Measurements from ENCODE around the gene ZNF687. TPM values are rescaled to one million over a fixed set of nuclear protein-coding genes. Genes with fewer than 3 reads are reported as not detected.

Gene ZNF687
- total RNA-seq, 1 experiment from 2014 or later: 34.3 TPM

DNA sequence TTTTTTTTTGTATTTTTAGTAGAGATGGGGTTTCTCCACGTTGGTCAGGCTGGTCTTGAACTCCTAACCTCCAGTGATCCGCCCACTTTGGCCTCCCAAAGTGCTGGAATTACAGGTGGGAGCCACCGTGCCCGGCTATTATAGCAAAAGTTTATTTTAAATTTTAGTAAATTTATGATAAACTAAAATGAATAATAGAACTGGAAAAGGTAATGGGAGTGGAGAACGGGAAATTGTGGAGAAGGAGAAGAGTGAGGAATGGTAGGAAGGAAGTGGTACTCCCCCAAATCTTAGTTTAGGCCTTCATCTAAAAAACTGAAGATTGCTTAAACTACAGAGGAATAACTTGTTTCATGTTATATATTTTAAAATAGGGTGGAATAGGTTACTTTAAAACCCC lies 52.7 kb downstream of the ZNF687 start:
- Histone ChIP-seq H3K4me1 (ENCODE audit: control insufficient read depth in 1 of 2, insufficient read depth in 2 of 2, low read length in 2 of 2) (no peaks in the 10 kb centered on the region), H3K36me3 (ENCODE audit: control insufficient read depth in 1 of 2, insufficient read depth in 2 of 2, low read length in 2 of 2) (no peaks in the 10 kb centered on the region), H3K4me3 (replicated peaks in 1 of 2; ENCODE audit: low read depth in 1 of 2, low read length in 2 of 2) (no peak overlapping the region), H3K4me2 (ENCODE audit: low read length) (no peak overlapping the region), H2AFZ (ENCODE audit: low read depth, low read length, poor library complexity, severe bottlenecking) (no peak overlapping the region), H3K9me3 (ENCODE audit: control insufficient read depth in 1 of 2, insufficient read depth in 1 of 2, low read depth in 1 of 2, low read length in 2 of 2) (no peaks in the 10 kb centered on the region), H3K9me2 (ENCODE audit: insufficient read depth) (no peaks in the 10 kb centered on the region), H3K9ac (ENCODE audit: low read length) (no peak overlapping the region), H3K27me3 (ENCODE audit: insufficient read depth, low read length) (no peaks in the 10 kb centered on the region), H4K20me1 (ENCODE audit: insufficient read depth) (no peaks in the 10 kb centered on the region), H3K79me2 (ENCODE audit: insufficient read depth, low read length) (no peaks in the 10 kb centered on the region), H3K27ac (ENCODE audit: low read depth, low read length) (no peak overlapping the region)
- no peak for TF ChIP-seq EGR1 (IDR thresholded peaks at IDR 0.05; ENCODE audit: low read depth)
- no peak for TF ChIP-seq ZFX (IDR thresholded peaks at IDR 0.05)
- TF ChIP-seq SP1 (IDR thresholded peaks at IDR 0.05; ENCODE audit: low read depth): no peak
- TF ChIP-seq EZH2phosphoT487 (IDR thresholded peaks at IDR 0.05; ENCODE audit: borderline replicate concordance): no peak
- RAD21 ChIA-PET (ENCODE audit: low non-redundant PET in 1 of 2, low total read pairs in 2 of 2, uncharacterized antibody in 2 of 2, unreplicated experiment in 2 of 2): no interaction called here
- DNase-seq (ENCODE audit: low read depth, low spot score): no peak
- POLR2A ChIA-PET: no interaction called here
- CTCF ChIA-PET: no interaction called here
- ATAC-seq: no peak
- intact Hi-C loops (cut with micrococcal nuclease): no loop called here
- BruUV-seq (replicated peaks): no TSS peak

GRCh38 chr1:151336556-151336955 lies 54.5 kb downstream of the ZNF687 start:
- H3K9me3 ChIP-seq (ENCODE audit: control insufficient read depth in 1 of 2, insufficient read depth in 1 of 2, low read depth in 1 of 2, low read length in 2 of 2): no peaks in the 10 kb centered on the region
- ChIA-PET RAD21 (ENCODE audit: low non-redundant PET in 1 of 2, low total read pairs in 2 of 2, uncharacterized antibody in 2 of 2, unreplicated experiment in 2 of 2) (interaction anchor here in 1 of 2 experiments (0.6 kb wide), 1 partner anchor 80 kb away, joined by 3 read pairs; no protein-coding TSS in a partner anchor), CTCF (no interaction called here), POLR2A (interaction anchor here (1.3 kb wide), 1 partner anchor 9 kb away, joined by 5 read pairs; the partner anchor contains the start of gene PI4KB)
- H3K4me3 ChIP-seq (replicated peaks in 1 of 2; ENCODE audit: low read depth in 1 of 2, low read length in 2 of 2): no peak overlapping the region
- no peak overlapping the region for H3K4me2 ChIP-seq (ENCODE audit: low read length)
- ATAC-seq: no peak
- intact Hi-C loops (cut with micrococcal nuclease): no loop called here
- H3K27me3 ChIP-seq (ENCODE audit: insufficient read depth, low read length): no peaks in the 10 kb centered on the region
- no peaks in the 10 kb centered on the region for H3K36me3 ChIP-seq (ENCODE audit: control insufficient read depth in 1 of 2, insufficient read depth in 2 of 2, low read length in 2 of 2)
- H3K9me2 ChIP-seq (ENCODE audit: insufficient read depth): no peaks in the 10 kb centered on the region
- H3K27ac ChIP-seq (ENCODE audit: low read depth, low read length): no peak overlapping the region
- H3K4me1 ChIP-seq (ENCODE audit: control insufficient read depth in 1 of 2, insufficient read depth in 2 of 2, low read length in 2 of 2): peaks cover 0 to 10% of the 10 kb centered on the region in 2 experiments; a peak in 2 of 4 replicates
- no peak overlapping the region for H2AFZ ChIP-seq (ENCODE audit: low read depth, low read length, poor library complexity, severe bottlenecking)
- H3K79me2 ChIP-seq (ENCODE audit: insufficient read depth, low read length): no peaks in the 10 kb centered on the region
- no peak for DNase-seq (ENCODE audit: low read depth, low spot score)
- TF ChIP-seq JUND (IDR thresholded peaks at IDR 0.05) (no peak), SP1 (IDR thresholded peaks at IDR 0.05; ENCODE audit: low read depth) (no peak), SRF (IDR thresholded peaks at IDR 0.05; ENCODE audit: low read depth) (no peak)
- no peak overlapping the region for H3K9ac ChIP-seq (ENCODE audit: low read length)
- H4K20me1 ChIP-seq (ENCODE audit: insufficient read depth): no peaks in the 10 kb centered on the region
- no TSS peak for BruUV-seq (replicated peaks)

Measured in HCT116 (cell line).